Neutrophil (primary cell): Measurements from ENCODE around the gene NIPA2.

Source experiments
- H3K27ac ChIP-seq: fragments of 200-600 bp; sonication (generic); 2 replicates; pipeline ENCODE4 v1.5.1; 2016; ENCODE audit warnings: mild to moderate bottlenecking, moderate library complexity
- H3K27me3 ChIP-seq: fragments of 200-600 bp; sonication (generic); 2 replicates; pipeline ENCODE4 v1.6.0; 2016; ENCODE audit warnings: mild to moderate bottlenecking
- H3K36me3 ChIP-seq: fragments of 200-600 bp; sonication (generic); 2 replicates; pipeline ENCODE4 v1.5.1; 2017
- H3K4me1 ChIP-seq, 2 experiments: fragments of 200-600 bp in 1 of 2; sonication (generic) in 1 of 2; 1 replicate in 1 of 2; 2 replicates in 1 of 2; pipeline versions ENCODE4 v1.5.1 to v1.6.1; 2013 to 2016; ENCODE audit warnings: low read depth in 1 of 2, low read length in 1 of 2, mild to moderate bottlenecking in 1 of 2, moderate library complexity in 1 of 2; ENCODE audit not compliant: control insufficient read depth in 1 of 2, insufficient read depth in 1 of 2
- H3K4me3 ChIP-seq, 2 experiments: fragments of 200-600 bp in 1 of 2; sonication (generic) in 1 of 2; 1 replicate in 1 of 2; 2 replicates in 1 of 2; pipeline ENCODE4 v1.5.1; 2013 to 2016; ENCODE audit warnings: low read depth in 1 of 2, low read length in 1 of 2, mild to moderate bottlenecking in 1 of 2, moderate library complexity in 1 of 2
- H3K9me3 ChIP-seq: fragments of 200-600 bp; sonication (generic); 2 replicates; pipeline ENCODE4 v1.5.1; 2016
- CTCF ChIP-seq: fragments of 200-600 bp; sonication (generic); IDR thresholded peaks from 2 replicates; pipeline ENCODE4 v1.5.1; 2016; ENCODE audit warnings: antibody characterized with exemption

The NIPA2 gene

GRCh38 chr15:22867886-22868285 lies 29.4 kb downstream of the NIPA2 start:
- Histone ChIP-seq H3K4me3 (no peak overlapping the region), H3K27ac (no peak overlapping the region), H3K4me1 (no peaks in the 10 kb centered on the region), H3K9me3 (no peaks in the 10 kb centered on the region), H3K36me3 (peaks cover 78% of the 10 kb centered on the region), H3K27me3 (no peaks in the 10 kb centered on the region)
- no peak for TF ChIP-seq CTCF

GRCh38 chr15:22868495-22868894 lies 30.0 kb downstream of the NIPA2 start:
- peaks cover 72% of the 10 kb centered on the region for H3K36me3 ChIP-seq
- H3K4me3 ChIP-seq: no peak overlapping the region
- no peak overlapping the region for H3K27ac ChIP-seq
- no peaks in the 10 kb centered on the region for H3K27me3 ChIP-seq
- no peaks in the 10 kb centered on the region for H3K9me3 ChIP-seq
- no peak for TF ChIP-seq CTCF
- no peaks in the 10 kb centered on the region for H3K4me1 ChIP-seq

GRCh38 chr15:22868928-22869327 lies 30.5 kb downstream of the NIPA2 start:
- Histone ChIP-seq H3K9me3 (no peaks in the 10 kb centered on the region), H3K4me1 (no peaks in the 10 kb centered on the region), H3K27me3 (no peaks in the 10 kb centered on the region), H3K4me3 (no peak overlapping the region), H3K36me3 (peaks cover 70% of the 10 kb centered on the region), H3K27ac (no peak overlapping the region)
- no peak for TF ChIP-seq CTCF

DNA sequence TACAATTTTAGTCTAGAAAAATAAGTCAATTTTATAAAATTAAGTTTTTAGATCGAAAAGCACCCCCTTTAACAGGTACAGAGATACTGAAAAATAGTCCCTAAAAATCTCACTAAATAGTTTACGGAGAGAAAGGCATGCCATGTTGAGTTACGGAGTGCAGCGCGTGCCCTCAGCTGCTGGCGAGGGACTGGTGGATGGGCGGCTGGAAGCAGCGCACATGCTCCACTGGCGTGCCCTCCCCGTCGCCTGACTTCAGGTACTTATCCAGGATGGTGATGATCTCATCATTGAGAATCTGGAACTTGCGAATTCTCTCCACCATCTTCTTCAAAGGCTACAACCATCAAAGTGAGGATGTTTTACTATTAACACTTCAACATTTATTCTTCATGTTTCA lies 31.4 kb downstream of the NIPA2 start:
- H3K36me3 ChIP-seq: peaks cover 61% of the 10 kb centered on the region
- no peaks in the 10 kb centered on the region for H3K9me3 ChIP-seq
- H3K27ac ChIP-seq: no peak overlapping the region
- no peak for TF ChIP-seq CTCF
- H3K4me3 ChIP-seq: no peak overlapping the region
- no peaks in the 10 kb centered on the region for H3K4me1 ChIP-seq
- H3K27me3 ChIP-seq: no peaks in the 10 kb centered on the region

DNA sequence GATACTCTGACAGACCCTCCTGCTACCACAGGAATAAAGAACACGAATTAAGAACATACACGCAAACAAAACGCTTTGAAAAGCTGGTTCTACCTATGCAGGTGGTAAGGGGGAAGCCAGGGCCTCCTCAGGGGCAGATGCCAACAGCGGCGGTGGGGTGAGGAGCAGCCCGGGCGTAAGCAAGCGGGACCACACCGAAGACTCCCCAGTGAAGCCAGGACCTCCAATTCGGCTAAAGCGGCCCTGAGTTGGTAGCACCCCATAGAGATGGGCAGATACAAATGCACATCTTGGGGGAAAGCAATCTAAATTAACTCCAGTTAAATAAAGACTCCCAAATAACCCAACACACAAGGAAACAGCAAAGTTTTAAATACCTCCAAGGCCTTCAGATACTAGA lies 32.4 kb downstream of the NIPA2 start:
- no peak overlapping the region for H3K4me3 ChIP-seq
- H3K9me3 ChIP-seq: no peaks in the 10 kb centered on the region
- peaks cover 51% of the 10 kb centered on the region for H3K36me3 ChIP-seq
- no peak overlapping the region for H3K27ac ChIP-seq
- H3K4me1 ChIP-seq: no peaks in the 10 kb centered on the region
- TF ChIP-seq CTCF: no peak
- H3K27me3 ChIP-seq: no peaks in the 10 kb centered on the region

- no peak for TF ChIP-seq CTCF
- Histone ChIP-seq H3K27ac (no peak overlapping the region), H3K4me1 (no peaks in the 10 kb centered on the region), H3K4me3 (no peak overlapping the region), H3K9me3 (no peaks in the 10 kb centered on the region), H3K36me3 (peaks cover 43% of the 10 kb centered on the region), H3K27me3 (no peaks in the 10 kb centered on the region)
These were observed 33.1 kb downstream of the NIPA2 start for GRCh38 chr15:22871481-22872086.
